OCI-LY1 (cell line): ENCODE measurements around the gene USP3.

ENCODE experiments used
- H2AFZ ChIP-seq: fragments of 200-600 bp; sonication (generic), shearing (Covaris generic); 2 replicates; pipeline ENCODE4 v1.6.0; 2014; ENCODE audit warnings: antibody characterized with exemption, mild to moderate bottlenecking, low read length
- H3F3A ChIP-seq: fragments of 200-600 bp; sonication (generic), shearing (Covaris generic); 2 replicates; pipeline ENCODE4 v1.6.0; 2014; ENCODE audit warnings: mild to moderate bottlenecking, antibody characterized with exemption, low read length, moderate library complexity; ENCODE audit not compliant: insufficient read depth
- H3K27ac ChIP-seq: fragments of 200-600 bp; sonication (generic); 2 replicates; pipeline ENCODE4 v1.5.1; 2014; ENCODE audit warnings: low read length, mixed run types, mild to moderate bottlenecking, low read depth; ENCODE audit not compliant: poor library complexity, severe bottlenecking
- H3K27me3 ChIP-seq: fragments of 200-600 bp; sonication (generic); 2 replicates; pipeline ENCODE4 v1.6.0; 2014; ENCODE audit warnings: antibody characterized with exemption, mild to moderate bottlenecking, low read length, moderate library complexity; ENCODE audit not compliant: insufficient read depth
- H3K36me3 ChIP-seq: fragments of 200-600 bp; sonication (generic); 2 replicates; pipeline ENCODE4 v1.6.1; 2014; ENCODE audit warnings: mild to moderate bottlenecking, antibody characterized with exemption, low read length, moderate library complexity, mixed read lengths; ENCODE audit not compliant: insufficient read depth
- H3K4me1 ChIP-seq: fragments of 200-600 bp; sonication (generic); 2 replicates; pipeline ENCODE4 v1.5.1; 2014; ENCODE audit warnings: mild to moderate bottlenecking, low read length, moderate library complexity; ENCODE audit not compliant: insufficient read depth, severe bottlenecking
- H3K4me2 ChIP-seq: fragments of 200-600 bp; sonication (generic), shearing (Covaris generic); 2 replicates; pipeline ENCODE4 v1.6.1; 2014; ENCODE audit warnings: low read length
- H3K4me3 ChIP-seq: fragments of 200-600 bp; sonication (generic); 2 replicates; pipeline ENCODE4 v1.5.1; 2014; ENCODE audit warnings: low read length, low read depth, mild to moderate bottlenecking, mixed read lengths; ENCODE audit not compliant: poor library complexity, severe bottlenecking
- H3K79me2 ChIP-seq: fragments of 200-600 bp; shearing (Covaris generic); 2 replicates; pipeline ENCODE4 v1.6.1; 2016; ENCODE audit warnings: mixed run types, low read length, mixed read lengths; ENCODE audit not compliant: insufficient read depth
- H3K9ac ChIP-seq: fragments of 200-600 bp; sonication (generic), shearing (Covaris generic); 2 replicates; pipeline ENCODE4 v1.6.1; 2014; ENCODE audit warnings: mild to moderate bottlenecking, low read length, mixed read lengths
- H3K9me2 ChIP-seq: fragments of 200-600 bp; sonication (generic), shearing (Covaris generic); 2 replicates; pipeline ENCODE4 v1.6.1; 2014; ENCODE audit warnings: low read depth, mild to moderate bottlenecking, low read length, mixed read lengths
- H3K9me3 ChIP-seq: fragments of 200-600 bp; shearing (Covaris generic); 2 replicates; pipeline ENCODE4 v1.6.1; 2014; ENCODE audit warnings: low read length, mixed read lengths
- H4K20me1 ChIP-seq: fragments of 200-600 bp; sonication (generic), shearing (Covaris generic); 2 replicates; pipeline ENCODE4 v1.6.0; 2016; ENCODE audit warnings: mild to moderate bottlenecking, low read length; ENCODE audit not compliant: insufficient read depth
- EZH2 ChIP-seq: fragments of 200-600 bp; sonication (generic), shearing (Covaris generic); IDR thresholded peaks from 2 replicates; pipeline ENCODE4 v1.8.0; 2017; ENCODE audit warnings: borderline replicate concordance, mixed run types, mild to moderate bottlenecking, antibody characterized with exemption, low read length, moderate library complexity, mixed read lengths
- TF ChIP-seq, protein P1 (sequence below): fragments of 200-600 bp; sonication (generic), shearing (Covaris generic); IDR thresholded peaks from 2 replicates; pipeline ENCODE4 v1.5.1; 2017; ENCODE audit warnings: mild to moderate bottlenecking, antibody characterized with exemption, low read length, moderate library complexity, mixed read lengths

USP3 gene

DNA sequence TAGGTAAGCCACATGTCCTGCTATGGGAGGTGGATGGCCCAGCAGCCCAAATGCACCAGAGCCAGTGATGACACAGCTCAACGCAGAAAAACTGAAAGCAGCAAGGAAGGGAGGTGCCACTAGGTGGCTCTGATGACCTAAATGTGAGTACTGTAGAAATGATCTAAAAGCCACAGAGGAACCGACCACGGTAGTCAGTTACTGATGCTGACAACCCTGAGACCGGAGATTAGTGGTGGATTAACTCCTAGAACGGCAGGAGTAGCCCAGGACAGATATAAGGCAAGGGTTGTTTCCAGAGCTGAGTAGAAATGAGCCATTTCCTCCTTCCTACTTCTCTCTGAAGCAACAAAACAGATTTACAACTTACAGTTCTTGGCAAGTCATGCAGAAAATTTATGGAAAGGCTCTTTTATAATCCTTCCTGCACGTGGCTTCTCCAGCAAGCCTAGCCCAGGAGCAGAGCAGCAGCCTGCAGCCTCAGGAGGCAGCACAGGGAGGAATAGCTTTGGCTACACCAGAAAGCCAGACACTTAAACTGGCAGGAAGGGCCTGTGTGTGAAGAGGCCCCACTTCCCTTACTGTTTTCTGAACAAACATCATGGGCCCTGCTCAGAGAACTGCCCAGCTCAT is 105.9 kb downstream of the USP3 start:
- Histone ChIP-seq H4K20me1 (no peaks in the 10 kb centered on the region), H2AFZ (no peak overlapping the region), H3K79me2 (no peaks in the 10 kb centered on the region), H3K36me3 (peaks cover 47% of the 10 kb centered on the region), H3K9me2 (no peaks in the 10 kb centered on the region), H3K9me3 (no peaks in the 10 kb centered on the region), H3F3A (no peaks in the 10 kb centered on the region), H3K4me1 (peaks cover 27% of the 10 kb centered on the region), H3K9ac (peak overlapping the region; percentile 9; the same call in 1 of the 2 replicates), H3K27me3 (no peaks in the 10 kb centered on the region), H3K4me3 (no peak overlapping the region), H3K27ac (peak overlapping the region; percentile 50), H3K4me2 (peak overlapping the region; percentile 14; the same call in 1 of the 2 replicates)
- TF ChIP-seq EZH2 = no peak
- TF ChIP-seq, protein P1, sequence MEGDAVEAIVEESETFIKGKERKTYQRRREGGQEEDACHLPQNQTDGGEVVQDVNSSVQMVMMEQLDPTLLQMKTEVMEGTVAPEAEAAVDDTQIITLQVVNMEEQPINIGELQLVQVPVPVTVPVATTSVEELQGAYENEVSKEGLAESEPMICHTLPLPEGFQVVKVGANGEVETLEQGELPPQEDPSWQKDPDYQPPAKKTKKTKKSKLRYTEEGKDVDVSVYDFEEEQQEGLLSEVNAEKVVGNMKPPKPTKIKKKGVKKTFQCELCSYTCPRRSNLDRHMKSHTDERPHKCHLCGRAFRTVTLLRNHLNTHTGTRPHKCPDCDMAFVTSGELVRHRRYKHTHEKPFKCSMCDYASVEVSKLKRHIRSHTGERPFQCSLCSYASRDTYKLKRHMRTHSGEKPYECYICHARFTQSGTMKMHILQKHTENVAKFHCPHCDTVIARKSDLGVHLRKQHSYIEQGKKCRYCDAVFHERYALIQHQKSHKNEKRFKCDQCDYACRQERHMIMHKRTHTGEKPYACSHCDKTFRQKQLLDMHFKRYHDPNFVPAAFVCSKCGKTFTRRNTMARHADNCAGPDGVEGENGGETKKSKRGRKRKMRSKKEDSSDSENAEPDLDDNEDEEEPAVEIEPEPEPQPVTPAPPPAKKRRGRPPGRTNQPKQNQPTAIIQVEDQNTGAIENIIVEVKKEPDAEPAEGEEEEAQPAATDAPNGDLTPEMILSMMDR = peak; percentile 90

DNA sequence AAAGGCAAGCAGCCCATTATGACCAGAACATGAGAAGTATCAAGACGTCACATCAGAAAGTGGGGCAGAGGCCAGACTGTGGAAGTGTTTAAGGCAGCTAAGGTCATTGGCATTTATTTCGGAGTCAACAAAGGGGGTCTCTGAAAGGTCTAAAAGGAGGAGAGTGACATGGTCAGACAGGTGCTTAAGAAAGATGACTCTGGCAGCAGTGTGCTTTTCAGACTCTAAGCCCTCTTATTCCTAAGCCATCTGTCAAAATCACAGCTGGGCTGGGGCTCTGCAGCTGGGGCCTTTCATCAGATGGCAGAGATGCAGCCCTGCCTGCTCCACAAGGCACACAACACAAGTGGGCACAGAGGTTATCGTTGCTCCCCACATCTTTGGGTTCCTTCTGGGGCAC is 106.8 kb downstream of the USP3 start:
- TF ChIP-seq, protein P1 = no peak
- no peak for TF ChIP-seq EZH2
- no peaks in the 10 kb centered on the region for H4K20me1 ChIP-seq
- H3K27ac ChIP-seq = peak overlapping the region; percentile 50

DNA sequence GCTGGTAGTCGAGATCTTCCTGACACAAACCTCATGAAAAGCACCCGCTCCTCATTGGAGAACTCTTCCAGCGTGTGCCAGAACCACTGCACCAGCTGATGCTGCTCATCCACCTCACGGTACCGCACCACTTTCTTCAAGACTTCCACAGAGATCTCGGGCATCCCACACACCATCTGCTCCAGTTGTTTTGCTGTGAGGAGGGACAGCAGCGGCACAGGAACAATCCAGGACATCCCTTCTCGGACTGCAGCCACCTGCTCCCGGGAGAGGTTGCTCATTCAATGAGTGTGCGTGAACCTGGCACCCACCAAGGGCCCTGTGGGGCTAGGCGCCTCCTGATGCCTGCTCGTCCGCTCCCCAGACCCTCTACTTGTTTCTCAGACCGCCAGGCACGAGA is 107.9 kb downstream of the USP3 start:
- no peak for TF ChIP-seq EZH2
- TF ChIP-seq, protein P1 = no peak
- Histone ChIP-seq H3K9ac (no peak overlapping the region), H3K4me1 (peaks cover 16% of the 10 kb centered on the region), H3K4me3 (no peak overlapping the region), H3F3A (no peaks in the 10 kb centered on the region), H3K27ac (no peak overlapping the region), H3K79me2 (no peaks in the 10 kb centered on the region), H3K36me3 (peaks cover 58% of the 10 kb centered on the region), H3K27me3 (no peaks in the 10 kb centered on the region), H2AFZ (no peak overlapping the region), H4K20me1 (no peaks in the 10 kb centered on the region), H3K9me2 (no peaks in the 10 kb centered on the region), H3K9me3 (no peaks in the 10 kb centered on the region), H3K4me2 (no peak overlapping the region)

More for the DNA sequence above, 106.8 kb downstream of the USP3 start:
- peaks cover 19% of the 10 kb centered on the region for H3K4me1 ChIP-seq
- no peak overlapping the region for H3K4me2 ChIP-seq
- H3K36me3 ChIP-seq = peaks cover 55% of the 10 kb centered on the region
- no peaks in the 10 kb centered on the region for H3K79me2 ChIP-seq
- no peaks in the 10 kb centered on the region for H3K27me3 ChIP-seq
- no peaks in the 10 kb centered on the region for H3F3A ChIP-seq
- H2AFZ ChIP-seq = no peak overlapping the region
- no peak overlapping the region; the same call in 1 of the 2 replicates for H3K9ac ChIP-seq
- H3K4me3 ChIP-seq = no peak overlapping the region
- no peaks in the 10 kb centered on the region for H3K9me2 ChIP-seq
- no peaks in the 10 kb centered on the region for H3K9me3 ChIP-seq
